ENCODE measurements around the gene RBMXL3.

Gene RBMXL3

GRCh38 chrX:115189110-115189509 lies at the start of gene RBMXL3:
Gene RBMXL3 (plus strand): TSS chrX:115189410. CDS start chrX:115189442, 32 bp downstream.
- H3K27ac ChIP-seq (ENCODE audit: low read length) = no peak within 1 kb of the TSS
- H3K36me3 ChIP-seq (ENCODE audit: control insufficient read depth in 1 of 2, insufficient read depth in 2 of 2, low read length in 2 of 2) = no peaks in the 10 kb centered on the region
- no peaks in the 10 kb centered on the region for H3K9me3 ChIP-seq (ENCODE audit: control insufficient read depth in 1 of 2, low read length in 2 of 2)
- no peaks in the 10 kb centered on the region for H3K4me1 ChIP-seq (ENCODE audit: control insufficient read depth in 1 of 2, insufficient read depth in 2 of 2, low read length in 2 of 2)
- no peaks in the 10 kb centered on the region for H3K27me3 ChIP-seq (ENCODE audit: low read depth, low read length)
- no peak within 1 kb of the TSS for H3K4me3 ChIP-seq (ENCODE audit: low read depth in 1 of 2, low read length in 2 of 2)

- Histone ChIP-seq H3K4me3 (ENCODE audit: low read depth in 1 of 2, low read length in 2 of 2) (no peak overlapping the region), H3K4me1 (ENCODE audit: control insufficient read depth in 1 of 2, insufficient read depth in 2 of 2, low read length in 2 of 2) (no peaks in the 10 kb centered on the region)
Observed at GRCh38 chrX:115142057-115142456, 47.2 kb upstream of the RBMXL3 start.

DNA sequence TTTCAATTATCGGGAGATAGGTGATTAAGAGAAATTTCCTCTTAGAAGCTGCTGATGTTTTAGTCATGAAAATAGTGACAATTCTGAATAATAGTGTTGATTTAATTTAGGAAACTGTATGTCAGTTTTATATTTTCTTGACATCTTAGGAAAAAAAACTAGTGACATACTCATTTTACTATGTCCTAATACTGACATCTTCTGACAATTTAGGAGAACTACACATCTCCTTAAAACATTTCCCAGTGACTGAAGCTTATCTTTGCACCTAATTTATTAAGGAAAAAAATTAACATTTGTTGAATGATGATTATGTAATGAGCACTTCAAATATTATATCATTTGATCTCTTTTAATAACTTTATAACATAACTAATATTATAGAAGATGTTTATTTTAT lies 42.0 kb upstream of the RBMXL3 start:
- no peaks in the 10 kb centered on the region for H3K4me1 ChIP-seq (ENCODE audit: control insufficient read depth in 1 of 2, insufficient read depth in 2 of 2, low read length in 2 of 2)
- no peaks in the 10 kb centered on the region for H3K36me3 ChIP-seq (ENCODE audit: control insufficient read depth in 1 of 2, insufficient read depth in 2 of 2, low read length in 2 of 2)
- H3K27ac ChIP-seq (ENCODE audit: low read length) = no peak overlapping the region
- no peak overlapping the region for H3K4me3 ChIP-seq (ENCODE audit: low read depth in 1 of 2, low read length in 2 of 2)
- H3K9me3 ChIP-seq (ENCODE audit: control insufficient read depth in 1 of 2, low read length in 2 of 2) = no peaks in the 10 kb centered on the region
- no peaks in the 10 kb centered on the region for H3K27me3 ChIP-seq (ENCODE audit: low read depth, low read length)

More at GRCh38 chrX:115142057-115142456, 47.2 kb upstream of the RBMXL3 start:
- Histone ChIP-seq H3K27me3 (ENCODE audit: low read depth, low read length) (no peaks in the 10 kb centered on the region), H3K36me3 (ENCODE audit: control insufficient read depth in 1 of 2, insufficient read depth in 2 of 2, low read length in 2 of 2) (no peaks in the 10 kb centered on the region), H3K9me3 (ENCODE audit: control insufficient read depth in 1 of 2, low read length in 2 of 2) (no peaks in the 10 kb centered on the region), H3K27ac (ENCODE audit: low read length) (no peak overlapping the region)

GRCh38 chrX:115173181-115173580 lies 16.0 kb upstream of the RBMXL3 start:
- H3K27ac ChIP-seq (ENCODE audit: low read length) = no peak overlapping the region
- H3K9me3 ChIP-seq (ENCODE audit: control insufficient read depth in 1 of 2, low read length in 2 of 2) = no peaks in the 10 kb centered on the region
- H3K36me3 ChIP-seq (ENCODE audit: control insufficient read depth in 1 of 2, insufficient read depth in 2 of 2, low read length in 2 of 2) = no peaks in the 10 kb centered on the region
- H3K27me3 ChIP-seq (ENCODE audit: low read depth, low read length) = no peaks in the 10 kb centered on the region
- no peaks in the 10 kb centered on the region for H3K4me1 ChIP-seq (ENCODE audit: control insufficient read depth in 1 of 2, insufficient read depth in 2 of 2, low read length in 2 of 2)
- H3K4me3 ChIP-seq (ENCODE audit: low read depth in 1 of 2, low read length in 2 of 2) = no peak overlapping the region

GRCh38 chrX:115174548-115174947 lies 14.7 kb upstream of the RBMXL3 start:
- no peak overlapping the region for H3K27ac ChIP-seq (ENCODE audit: low read length)
- no peak overlapping the region for H3K4me3 ChIP-seq (ENCODE audit: low read depth in 1 of 2, low read length in 2 of 2)
- H3K36me3 ChIP-seq (ENCODE audit: control insufficient read depth in 1 of 2, insufficient read depth in 2 of 2, low read length in 2 of 2) = no peaks in the 10 kb centered on the region
- no peaks in the 10 kb centered on the region for H3K9me3 ChIP-seq (ENCODE audit: control insufficient read depth in 1 of 2, low read length in 2 of 2)
- H3K4me1 ChIP-seq (ENCODE audit: control insufficient read depth in 1 of 2, insufficient read depth in 2 of 2, low read length in 2 of 2) = no peaks in the 10 kb centered on the region
- no peaks in the 10 kb centered on the region for H3K27me3 ChIP-seq (ENCODE audit: low read depth, low read length)

DNA sequence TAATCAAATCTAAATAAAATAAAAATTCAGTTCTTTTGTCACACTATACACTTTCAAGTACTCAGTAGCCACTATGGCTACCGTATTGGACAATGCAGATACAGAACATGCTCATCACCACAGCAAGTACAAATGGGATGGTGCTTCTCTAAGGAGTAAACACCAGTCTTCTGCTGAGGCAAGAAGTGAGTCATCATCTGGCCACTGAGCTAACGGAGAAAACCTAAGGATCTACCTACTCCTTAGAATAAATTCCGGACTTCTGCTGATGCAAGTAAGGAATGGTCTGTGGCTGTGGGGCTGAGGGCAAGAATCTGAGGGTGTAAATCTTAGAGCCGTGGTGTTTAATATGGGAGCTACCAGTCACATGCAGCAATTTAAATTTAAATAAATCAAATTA lies 11.3 kb upstream of the RBMXL3 start:
- H3K4me3 ChIP-seq (ENCODE audit: low read depth in 1 of 2, low read length in 2 of 2) = no peak overlapping the region
- no peaks in the 10 kb centered on the region for H3K4me1 ChIP-seq (ENCODE audit: control insufficient read depth in 1 of 2, insufficient read depth in 2 of 2, low read length in 2 of 2)
- H3K27me3 ChIP-seq (ENCODE audit: low read depth, low read length) = no peaks in the 10 kb centered on the region
- H3K9me3 ChIP-seq (ENCODE audit: control insufficient read depth in 1 of 2, low read length in 2 of 2) = no peaks in the 10 kb centered on the region
- no peaks in the 10 kb centered on the region for H3K36me3 ChIP-seq (ENCODE audit: control insufficient read depth in 1 of 2, insufficient read depth in 2 of 2, low read length in 2 of 2)
- no peak overlapping the region for H3K27ac ChIP-seq (ENCODE audit: low read length)

- Histone ChIP-seq H3K4me3 (ENCODE audit: low read depth in 1 of 2, low read length in 2 of 2) (no peak overlapping the region), H3K4me1 (ENCODE audit: control insufficient read depth in 1 of 2, insufficient read depth in 2 of 2, low read length in 2 of 2) (no peaks in the 10 kb centered on the region), H3K27me3 (ENCODE audit: low read depth, low read length) (no peaks in the 10 kb centered on the region), H3K27ac (ENCODE audit: low read length) (no peak overlapping the region), H3K36me3 (ENCODE audit: control insufficient read depth in 1 of 2, insufficient read depth in 2 of 2, low read length in 2 of 2) (no peaks in the 10 kb centered on the region), H3K9me3 (ENCODE audit: control insufficient read depth in 1 of 2, low read length in 2 of 2) (no peaks in the 10 kb centered on the region)
Observed at GRCh38 chrX:115178473-115178872, 10.7 kb upstream of the RBMXL3 start.

- H3K27me3 ChIP-seq (ENCODE audit: low read depth, low read length) = no peaks in the 10 kb centered on the region
- H3K27ac ChIP-seq (ENCODE audit: low read length) = no peak overlapping the region
- no peaks in the 10 kb centered on the region for H3K9me3 ChIP-seq (ENCODE audit: control insufficient read depth in 1 of 2, low read length in 2 of 2)
- H3K4me1 ChIP-seq (ENCODE audit: control insufficient read depth in 1 of 2, insufficient read depth in 2 of 2, low read length in 2 of 2) = no peaks in the 10 kb centered on the region
- no peak overlapping the region for H3K4me3 ChIP-seq (ENCODE audit: low read depth in 1 of 2, low read length in 2 of 2)
- no peaks in the 10 kb centered on the region for H3K36me3 ChIP-seq (ENCODE audit: control insufficient read depth in 1 of 2, insufficient read depth in 2 of 2, low read length in 2 of 2)
Observed at GRCh38 chrX:115183980-115184379, 5.2 kb upstream of the RBMXL3 start.

- no peaks in the 10 kb centered on the region for H3K27me3 ChIP-seq (ENCODE audit: low read depth, low read length)
- H3K9me3 ChIP-seq (ENCODE audit: control insufficient read depth in 1 of 2, low read length in 2 of 2) = no peaks in the 10 kb centered on the region
- no peak overlapping the region for H3K27ac ChIP-seq (ENCODE audit: low read length)
- no peaks in the 10 kb centered on the region for H3K4me1 ChIP-seq (ENCODE audit: control insufficient read depth in 1 of 2, insufficient read depth in 2 of 2, low read length in 2 of 2)
- H3K36me3 ChIP-seq (ENCODE audit: control insufficient read depth in 1 of 2, insufficient read depth in 2 of 2, low read length in 2 of 2) = no peaks in the 10 kb centered on the region
- H3K4me3 ChIP-seq (ENCODE audit: low read depth in 1 of 2, low read length in 2 of 2) = no peak overlapping the region
Observed at GRCh38 chrX:115189646-115190635, 731 bp downstream of the RBMXL3 start.

DNA sequence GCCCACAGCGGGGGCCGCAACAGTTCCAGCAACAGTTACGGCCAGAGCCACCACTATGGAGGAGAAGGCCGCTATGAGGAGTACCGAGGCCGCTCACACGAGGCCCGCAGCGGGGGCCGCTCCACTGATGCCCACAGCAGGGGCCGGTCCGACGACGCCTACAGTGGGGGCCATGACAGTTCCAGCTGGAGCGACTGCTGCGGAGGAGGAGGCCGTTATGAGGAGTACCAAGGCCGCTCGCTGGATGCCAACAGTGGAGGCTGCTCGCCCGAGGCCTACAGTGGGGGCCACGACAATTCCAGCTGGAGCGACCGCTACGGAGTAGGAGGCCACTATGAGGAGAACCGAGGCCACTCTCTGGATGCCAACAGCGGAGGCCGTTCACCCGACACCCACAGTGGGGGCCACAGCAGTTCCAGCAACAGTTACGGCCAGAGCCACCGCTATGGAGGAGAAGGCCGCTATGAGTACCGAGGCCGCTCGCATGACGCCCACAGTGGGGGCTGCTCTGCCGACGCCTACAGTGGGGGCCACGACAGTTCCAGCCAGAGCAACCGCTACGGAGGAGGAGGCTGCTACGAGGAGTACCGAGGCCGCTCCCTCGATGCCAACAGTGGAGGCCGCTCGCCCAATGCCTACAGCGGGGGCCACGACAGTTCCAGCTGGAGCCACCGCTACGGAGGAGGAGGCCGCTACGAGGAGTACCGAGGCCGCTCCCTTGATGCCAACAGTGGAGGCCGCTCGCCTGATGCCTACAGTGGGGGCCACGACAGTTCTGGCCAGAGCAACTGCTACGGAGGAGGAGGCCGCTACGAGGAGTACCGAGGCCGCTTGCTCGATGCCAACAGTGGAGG lies 1.7 kb downstream of the RBMXL3 start:
- no peak overlapping the region for H3K4me3 ChIP-seq (ENCODE audit: low read depth in 1 of 2, low read length in 2 of 2)
- H3K27me3 ChIP-seq (ENCODE audit: low read depth, low read length) = no peaks in the 10 kb centered on the region
- no peaks in the 10 kb centered on the region for H3K4me1 ChIP-seq (ENCODE audit: control insufficient read depth in 1 of 2, insufficient read depth in 2 of 2, low read length in 2 of 2)
- no peaks in the 10 kb centered on the region for H3K9me3 ChIP-seq (ENCODE audit: control insufficient read depth in 1 of 2, low read length in 2 of 2)
- no peaks in the 10 kb centered on the region for H3K36me3 ChIP-seq (ENCODE audit: control insufficient read depth in 1 of 2, insufficient read depth in 2 of 2, low read length in 2 of 2)
- no peak overlapping the region for H3K27ac ChIP-seq (ENCODE audit: low read length)

DNA sequence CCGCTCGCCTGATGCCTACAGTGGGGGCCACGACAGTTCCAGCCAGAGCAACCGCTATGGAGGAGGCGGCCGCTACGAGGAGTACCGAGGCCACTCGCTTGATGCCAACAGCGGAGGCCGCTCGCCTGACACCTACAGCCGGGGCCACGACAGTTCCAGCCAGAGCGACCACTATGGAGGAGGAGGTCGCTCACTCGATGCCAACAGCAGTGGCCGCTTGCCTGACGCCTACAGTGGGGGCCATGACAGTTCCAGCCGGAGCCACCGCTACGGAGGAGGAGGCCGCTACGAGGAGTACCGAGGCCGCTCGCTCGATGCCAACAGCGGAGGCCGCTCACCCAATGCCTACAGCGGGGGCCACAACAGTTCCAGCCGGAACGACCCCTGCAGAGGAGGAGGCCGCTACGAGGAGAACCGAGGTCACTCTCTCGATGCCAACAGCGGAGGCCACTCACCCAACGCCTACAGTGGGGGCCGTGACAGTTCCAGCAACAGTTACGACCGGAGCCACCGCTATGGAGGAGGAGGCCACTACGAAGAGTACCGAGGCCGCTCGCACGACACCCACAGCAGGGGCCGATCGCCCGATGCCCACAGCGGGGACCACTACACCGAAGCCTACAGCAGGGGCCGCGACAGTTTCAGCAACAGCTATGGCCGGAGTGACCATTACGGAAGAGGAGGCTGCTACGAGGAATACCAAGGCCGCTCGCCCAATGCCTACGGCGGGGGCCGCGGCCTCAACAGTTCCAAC lies 2.5 kb downstream of the RBMXL3 start:
- Histone ChIP-seq H3K27ac (ENCODE audit: low read length) (no peak overlapping the region), H3K4me3 (ENCODE audit: low read depth in 1 of 2, low read length in 2 of 2) (no peak overlapping the region), H3K27me3 (ENCODE audit: low read depth, low read length) (no peaks in the 10 kb centered on the region), H3K9me3 (ENCODE audit: control insufficient read depth in 1 of 2, low read length in 2 of 2) (no peaks in the 10 kb centered on the region), H3K4me1 (ENCODE audit: control insufficient read depth in 1 of 2, insufficient read depth in 2 of 2, low read length in 2 of 2) (no peaks in the 10 kb centered on the region), H3K36me3 (ENCODE audit: control insufficient read depth in 1 of 2, insufficient read depth in 2 of 2, low read length in 2 of 2) (no peaks in the 10 kb centered on the region)

Data from muscle layer of duodenum (tissue), 2 donors.